H9 (cell line): Measurements from ENCODE around the gene OR8K3. TPM values are rescaled to one million over a fixed set of nuclear protein-coding genes. Genes with fewer than 3 reads are reported as not detected.

Experiments
- DNase-seq: peaks from one replicate; pipeline ENCODE4 v3.0.0-alpha.2; 2017
- H2AFZ ChIP-seq: one replicate; pipeline ENCODE4 v1.6.1; 2013; ENCODE audit warnings: mild to moderate bottlenecking, low read length, control low read depth, moderate library complexity
- H2AK5ac ChIP-seq: 2 replicates; pipeline ENCODE4 v1.6.1; 2013; ENCODE audit warnings: low read length, control low read depth, mixed read lengths; ENCODE audit not compliant: insufficient read length
- H2BK120ac ChIP-seq: one replicate; pipeline ENCODE4 v1.6.1; 2013; ENCODE audit warnings: low read depth, mild to moderate bottlenecking, low read length, control low read depth, inconsistent platforms; ENCODE audit not compliant: poor library complexity, severe bottlenecking
- H2BK12ac ChIP-seq: 2 replicates; pipeline ENCODE4 v1.6.1; 2013; ENCODE audit warnings: low read length, control low read depth, mixed read lengths, low read depth; ENCODE audit not compliant: insufficient read length
- H2BK15ac ChIP-seq: 2 replicates; pipeline ENCODE4 v1.6.1; 2013; ENCODE audit warnings: low read depth, low read length, control low read depth
- H2BK20ac ChIP-seq: one replicate; pipeline ENCODE4 v1.6.1; 2013; ENCODE audit warnings: low read depth, mild to moderate bottlenecking, low read length, control low read depth, inconsistent platforms; ENCODE audit not compliant: poor library complexity, severe bottlenecking
- H2BK5ac ChIP-seq: 2 replicates; pipeline ENCODE4 v1.6.1; 2013; ENCODE audit warnings: low read length, control low read depth, mixed read lengths; ENCODE audit not compliant: insufficient read length
- H3K14ac ChIP-seq: 2 replicates; pipeline ENCODE4 v1.6.1; 2013; ENCODE audit warnings: low read length, control low read depth; ENCODE audit not compliant: insufficient read depth
- H3K18ac ChIP-seq: 2 replicates; pipeline ENCODE4 v1.6.1; 2013; ENCODE audit warnings: low read depth, mild to moderate bottlenecking, mixed read lengths, low read length, control low read depth; ENCODE audit not compliant: insufficient read length
- H3K23ac ChIP-seq: 2 replicates; pipeline ENCODE4 v1.6.1; 2013; ENCODE audit warnings: low read length, control low read depth, mixed read lengths, low read depth; ENCODE audit not compliant: insufficient read length
- H3K23me2 ChIP-seq: 2 replicates; pipeline ENCODE4 v1.6.1; 2013; ENCODE audit warnings: low read depth, mild to moderate bottlenecking, mixed read lengths, low read length, control low read depth; ENCODE audit not compliant: insufficient read length, poor library complexity, severe bottlenecking
- H3K27ac ChIP-seq: 2 replicates; pipeline ENCODE4 v1.5.1; 2013; ENCODE audit warnings: low read length, control low read depth, mixed read lengths, low read depth; ENCODE audit not compliant: insufficient read length
- H3K27me3 ChIP-seq: 2 replicates; pipeline ENCODE4 v1.6.1; 2013; ENCODE audit warnings: low read length, control low read depth, inconsistent platforms; ENCODE audit not compliant: insufficient read depth
- H3K4ac ChIP-seq: 2 replicates; pipeline ENCODE4 v1.6.1; 2013; ENCODE audit warnings: low read depth, mild to moderate bottlenecking, control low read depth, inconsistent platforms, low read length, moderate library complexity
- H3K4me1 ChIP-seq: 2 replicates; pipeline ENCODE4 v1.6.1; 2013; ENCODE audit warnings: low read length, control low read depth, inconsistent platforms; ENCODE audit not compliant: insufficient read depth
- H3K4me2 ChIP-seq: 2 replicates; pipeline ENCODE4 v1.6.1; 2013; ENCODE audit warnings: low read length, control low read depth, mixed read lengths; ENCODE audit not compliant: insufficient read length, insufficient read depth
- H3K56ac ChIP-seq: 2 replicates; pipeline ENCODE4 v1.6.1; 2013; ENCODE audit warnings: low read depth, mild to moderate bottlenecking, mixed read lengths, low read length, control low read depth; ENCODE audit not compliant: insufficient read length
- H3K79me1 ChIP-seq: 2 replicates; pipeline ENCODE4 v1.6.1; 2013; ENCODE audit warnings: low read depth, mild to moderate bottlenecking, moderate library complexity, low read length, control low read depth, inconsistent platforms; ENCODE audit not compliant: insufficient read depth, poor library complexity, severe bottlenecking
- H3K79me2 ChIP-seq: 2 replicates; pipeline ENCODE4 v1.6.1; 2013; ENCODE audit warnings: low read length, control low read depth, inconsistent platforms; ENCODE audit not compliant: insufficient read depth
- H3K9ac ChIP-seq: 2 replicates; pipeline ENCODE4 v1.6.1; 2013; ENCODE audit warnings: low read length, control low read depth, mixed read lengths; ENCODE audit not compliant: insufficient read length; ENCODE audit errors: extremely low read depth
- H3K9me3 ChIP-seq: one replicate; pipeline ENCODE4 v1.6.1; 2013; ENCODE audit warnings: low read depth, low read length, inconsistent platforms; ENCODE audit not compliant: control insufficient read depth
- H3T11ph ChIP-seq: one replicate; pipeline ENCODE4 v1.6.1; 2013; ENCODE audit warnings: mild to moderate bottlenecking, low read length, control low read depth, inconsistent platforms
- H4K20me1 ChIP-seq: one replicate; pipeline ENCODE4 v1.6.1; 2013; ENCODE audit not compliant: control insufficient read depth, insufficient read length, insufficient read depth
- H4K5ac ChIP-seq: 2 replicates; pipeline ENCODE4 v1.6.1; 2013; ENCODE audit warnings: low read depth, mild to moderate bottlenecking, mixed read lengths, low read length, control low read depth; ENCODE audit not compliant: insufficient read length
- H4K8ac ChIP-seq: replicated peaks from 2 replicates; pipeline ENCODE4 v1.6.1; 2013; ENCODE audit warnings: low read length, control low read depth, mixed read lengths, low read depth; ENCODE audit not compliant: insufficient read length
- H4K91ac ChIP-seq: 2 replicates; pipeline ENCODE4 v1.6.1; 2013; ENCODE audit warnings: low read depth, mild to moderate bottlenecking, moderate library complexity, mixed read lengths, low read length, control low read depth; ENCODE audit not compliant: insufficient read length
- H3K27ac Mint-ChIP-seq, 3 experiments: 2 replicates in 2 of 3; 3 replicates in 1 of 3; pipeline ENCODE4 v1.8.0; 2020 to 2021; ENCODE audit warnings: mixed read lengths in 3 of 3, mild to moderate bottlenecking in 1 of 3, moderate library complexity in 1 of 3
- H3K27me3 Mint-ChIP-seq: 2 replicates; pipeline ENCODE4 v1.8.0; 2021; ENCODE audit warnings: low read depth, mild to moderate bottlenecking, moderate library complexity, mixed read lengths
- H3K36me3 Mint-ChIP-seq, 3 experiments: 2 replicates in 2 of 3; 3 replicates in 1 of 3; pipeline ENCODE4 v1.8.0; 2020 to 2021; ENCODE audit warnings: low read depth in 3 of 3, mixed read lengths in 3 of 3; ENCODE audit not compliant: insufficient read depth in 1 of 3
- H3K4me1 Mint-ChIP-seq, 2 experiments: 2 replicates each; pipeline ENCODE4 v1.8.0; 2020; ENCODE audit warnings: mixed read lengths in 2 of 2
- H3K4me3 Mint-ChIP-seq, 2 experiments: 2 replicates in 1 of 2; 3 replicates in 1 of 2; pipeline ENCODE4 v1.8.0; 2020 to 2021; ENCODE audit warnings: mild to moderate bottlenecking in 2 of 2, mixed read lengths in 2 of 2, moderate library complexity in 1 of 2
- H3K9me3 Mint-ChIP-seq, 2 experiments: 2 replicates in 1 of 2; 3 replicates in 1 of 2; pipeline ENCODE4 v1.8.0; 2020; ENCODE audit warnings: mild to moderate bottlenecking in 2 of 2, mixed read lengths in 2 of 2, moderate library complexity in 1 of 2
- CTCF ChIP-seq: fragments of 200-600 bp; sonication (generic); conservative IDR thresholded peaks from 3 replicates; pipeline ENCODE4 v1.8.0; 2021; ENCODE audit warnings: antibody characterized with exemption, mild to moderate bottlenecking
- WGBS: extraction: QIAGEN DNeasy Blood & Tissue Kit; methylation state at CpG from one replicate; pipeline ENCODE4 v1.1.7; 2013; ENCODE audit warnings: missing lambda C conversion rate, low lambda C conversion rate, mixed read lengths; ENCODE audit not compliant: insufficient read length; ENCODE audit errors: extremely low coverage; 5-methylcytosine and 5-hydroxymethylcytosine counted together
- total RNA-seq: library from RNA; stranded (reverse); gene quantifications from 2 replicates; pipeline ENCODE4 v1.2.1, GENCODE V29; 2021

OR8K3 gene
- total RNA-seq, 1 experiment from 2014 or later, result not detected

DNA sequence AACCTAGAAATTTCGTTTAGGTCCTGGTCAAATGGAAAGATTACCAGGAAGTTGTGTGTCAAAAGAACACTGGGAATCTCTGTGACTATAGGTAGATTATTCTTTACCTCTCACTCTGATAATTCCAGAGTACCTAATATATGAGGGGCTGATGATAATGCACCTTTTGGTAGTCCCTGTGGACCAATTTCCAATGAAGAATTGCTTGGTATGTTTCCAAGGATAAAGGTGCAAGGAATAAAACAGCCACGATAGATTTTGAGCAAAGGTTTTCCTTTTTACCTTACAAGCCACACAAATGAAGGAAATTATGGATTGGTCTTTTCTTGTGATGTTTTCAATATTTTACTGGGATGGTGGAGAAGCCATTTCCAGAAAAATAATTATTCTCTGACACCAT, 22.8 kb upstream of the OR8K3 start, which contains the start of gene OR8H1:
Gene OR8H1, minus strand, starts transcription at position 101 of the 400 bp plus-strand sequence. CDS start 1,192 bp downstream, outside the sequence.
- no peaks in the 10 kb centered on the region for H3K36me3 Mint-ChIP-seq
- H3K4me2 ChIP-seq, result no peak within 1 kb of the TSS
- no peak within 1 kb of the TSS for H3K4ac ChIP-seq
- TF ChIP-seq CTCF, result no peak
- no peak within 1 kb of the TSS for H2BK5ac ChIP-seq
- DNase-seq, result no peak
- no peaks in the 10 kb centered on the region for H3K9me3 ChIP-seq
- H3K27me3 Mint-ChIP-seq, result no peaks in the 10 kb centered on the region
- no peaks in the 10 kb centered on the region for H3K27me3 ChIP-seq
- no peak within 1 kb of the TSS for H3K27ac ChIP-seq
- no peaks in the 10 kb centered on the region for H3K4me1 ChIP-seq
- H3K4me1 Mint-ChIP-seq, result peaks cover 6 to 13% of the 10 kb centered on the region in 2 experiments
- no peaks in the 10 kb centered on the region for H3K79me1 ChIP-seq
- H3K18ac ChIP-seq, result no peak within 1 kb of the TSS
- H4K91ac ChIP-seq, result no peak within 1 kb of the TSS
- no peaks in the 10 kb centered on the region for H3K79me2 ChIP-seq
- no peak within 1 kb of the TSS for H3K27ac Mint-ChIP-seq
- H2BK20ac ChIP-seq, result no peak within 1 kb of the TSS
- no peak within 1 kb of the TSS for H3K4me3 Mint-ChIP-seq
- H3K9me3 Mint-ChIP-seq, result peaks cover 0 to 6% of the 10 kb centered on the region in 2 experiments; a peak in 2 of 5 replicates
- H4K8ac ChIP-seq, result no peak within 1 kb of the TSS
- H4K20me1 ChIP-seq, result no peaks in the 10 kb centered on the region
- no peak within 1 kb of the TSS for H3K9ac ChIP-seq
- no peak within 1 kb of the TSS for H2BK12ac ChIP-seq
- no peak within 1 kb of the TSS for H3K14ac ChIP-seq
- H3T11ph ChIP-seq, result no peak within 1 kb of the TSS
- no peak within 1 kb of the TSS for H3K56ac ChIP-seq
- no CpG with 5 or more reads among the region's 2 CpGs for WGBS
- H2AFZ ChIP-seq, result no peak within 1 kb of the TSS
- no peak within 1 kb of the TSS for H2BK120ac ChIP-seq
- no peaks in the 10 kb centered on the region for H3K23me2 ChIP-seq
- H3K23ac ChIP-seq, result no peak within 1 kb of the TSS
- H4K5ac ChIP-seq, result no peak within 1 kb of the TSS
- H2BK15ac ChIP-seq, result no peak within 1 kb of the TSS
- no peak within 1 kb of the TSS for H2AK5ac ChIP-seq
